GM06990 (cell line): ENCODE results near the gene RAD51.

Experiments used
- DNase-seq: peaks from one replicate; pipeline ENCODE4 v3.0.0-alpha.2; 2011; ENCODE audit not compliant: insufficient read length; ENCODE audit errors: extremely low read depth
- H3K27me3 ChIP-seq: replicated peaks from 2 replicates; pipeline ENCODE4 v1.6.0; 2011; ENCODE audit warnings: low read length; ENCODE audit not compliant: control insufficient read depth, insufficient read depth
- H3K36me3 ChIP-seq: 2 replicates; pipeline ENCODE4 v1.5.1; 2011; ENCODE audit warnings: low read length; ENCODE audit not compliant: control insufficient read depth, insufficient read depth
- H3K4me3 ChIP-seq: replicated peaks from 2 replicates; pipeline ENCODE4 v1.5.1; 2011; ENCODE audit warnings: low read depth, mild to moderate bottlenecking, control low read depth, low read length
- CTCF ChIP-seq: IDR thresholded peaks from 2 replicates; pipeline ENCODE4 v1.5.1; 2011; ENCODE audit warnings: low read length, control low read depth, mild to moderate bottlenecking, inconsistent platforms; ENCODE audit not compliant: insufficient read depth, poor library complexity, severe bottlenecking

Gene RAD51

DNA sequence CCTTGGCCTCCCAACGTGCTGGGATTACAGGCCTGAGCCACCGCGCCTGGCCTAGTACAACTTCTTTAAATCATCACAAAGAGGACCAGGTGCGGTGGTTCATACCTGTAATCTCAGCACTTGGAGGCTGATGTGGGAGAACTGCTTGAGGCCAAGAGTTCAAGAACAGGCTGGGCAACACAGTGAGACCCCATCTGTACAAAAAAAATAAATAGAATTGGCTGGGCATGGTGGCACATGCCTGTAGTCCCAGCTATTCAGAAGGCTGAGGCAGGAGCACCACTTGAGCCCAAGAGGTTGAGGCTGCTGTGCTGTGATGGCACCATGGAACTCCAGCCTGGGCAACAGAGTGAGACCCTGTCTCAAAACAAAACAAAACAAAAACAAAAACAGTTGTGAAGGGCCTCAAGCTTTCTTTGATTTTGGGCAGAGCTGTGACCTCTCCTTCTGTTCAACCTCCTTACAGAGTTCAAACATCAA lies 54.2 kb downstream of the RAD51 start:
- Histone ChIP-seq H3K4me3 (no peak overlapping the region), H3K36me3 (peaks cover 24% of the 10 kb centered on the region), H3K27me3 (no peaks in the 10 kb centered on the region)
- no peak for DNase-seq
- TF ChIP-seq CTCF, result no peak

DNA sequence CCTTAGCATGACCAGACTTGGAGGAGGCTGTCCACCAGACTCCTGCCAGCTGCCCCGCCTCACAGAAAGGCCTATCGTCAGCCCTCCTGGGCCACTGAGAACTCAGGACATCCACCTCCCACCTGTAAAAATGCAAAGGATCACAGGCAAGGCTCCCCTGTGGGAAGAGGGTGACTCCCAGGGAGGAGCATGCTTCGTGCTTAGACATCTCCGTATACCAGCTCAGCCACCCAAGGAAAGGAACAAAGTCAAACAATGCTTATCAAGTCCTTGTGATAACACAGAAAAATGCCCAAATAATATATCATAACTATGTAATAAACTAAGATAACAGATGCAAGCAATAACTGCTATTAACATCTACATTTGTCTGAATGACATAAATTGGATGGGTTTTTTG lies 55.9 kb downstream of the RAD51 start:
- TF ChIP-seq CTCF, result no peak
- H3K36me3 ChIP-seq, result peaks cover 17% of the 10 kb centered on the region
- H3K27me3 ChIP-seq, result no peaks in the 10 kb centered on the region
- H3K4me3 ChIP-seq, result no peak overlapping the region
- no peak for DNase-seq

DNA sequence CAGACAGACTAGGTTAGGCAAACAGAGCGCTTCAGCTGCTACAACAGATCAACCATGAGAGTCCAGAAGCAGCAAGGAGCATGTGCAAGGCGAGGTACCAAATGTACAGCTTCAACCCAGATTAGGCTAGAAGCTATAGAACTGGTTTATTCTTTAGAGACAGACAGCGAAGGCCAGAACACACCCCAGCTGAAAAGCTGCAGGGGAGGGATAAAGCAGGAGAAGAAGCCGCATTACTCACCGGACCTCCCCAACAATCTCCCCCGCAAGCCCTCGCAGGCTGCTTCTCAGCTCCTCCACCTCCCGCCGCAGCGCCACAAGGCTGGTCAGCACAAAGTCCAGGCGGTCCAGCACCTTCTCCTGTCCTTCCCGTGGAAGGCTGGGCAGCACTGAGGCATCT lies 56.8 kb downstream of the RAD51 start:
- DNase-seq, result no peak
- peaks cover 16% of the 10 kb centered on the region for H3K36me3 ChIP-seq
- no peak overlapping the region for H3K4me3 ChIP-seq
- no peak for TF ChIP-seq CTCF
- H3K27me3 ChIP-seq, result no peaks in the 10 kb centered on the region

GRCh38 chr15:40754574-40754882 lies 59.6 kb downstream of the RAD51 start:
- Histone ChIP-seq H3K4me3 (peak overlapping the region; percentile 98), H3K27me3 (no peaks in the 10 kb centered on the region), H3K36me3 (peaks cover 11% of the 10 kb centered on the region)
- TF ChIP-seq CTCF, result no peak
- no peak for DNase-seq

DNA sequence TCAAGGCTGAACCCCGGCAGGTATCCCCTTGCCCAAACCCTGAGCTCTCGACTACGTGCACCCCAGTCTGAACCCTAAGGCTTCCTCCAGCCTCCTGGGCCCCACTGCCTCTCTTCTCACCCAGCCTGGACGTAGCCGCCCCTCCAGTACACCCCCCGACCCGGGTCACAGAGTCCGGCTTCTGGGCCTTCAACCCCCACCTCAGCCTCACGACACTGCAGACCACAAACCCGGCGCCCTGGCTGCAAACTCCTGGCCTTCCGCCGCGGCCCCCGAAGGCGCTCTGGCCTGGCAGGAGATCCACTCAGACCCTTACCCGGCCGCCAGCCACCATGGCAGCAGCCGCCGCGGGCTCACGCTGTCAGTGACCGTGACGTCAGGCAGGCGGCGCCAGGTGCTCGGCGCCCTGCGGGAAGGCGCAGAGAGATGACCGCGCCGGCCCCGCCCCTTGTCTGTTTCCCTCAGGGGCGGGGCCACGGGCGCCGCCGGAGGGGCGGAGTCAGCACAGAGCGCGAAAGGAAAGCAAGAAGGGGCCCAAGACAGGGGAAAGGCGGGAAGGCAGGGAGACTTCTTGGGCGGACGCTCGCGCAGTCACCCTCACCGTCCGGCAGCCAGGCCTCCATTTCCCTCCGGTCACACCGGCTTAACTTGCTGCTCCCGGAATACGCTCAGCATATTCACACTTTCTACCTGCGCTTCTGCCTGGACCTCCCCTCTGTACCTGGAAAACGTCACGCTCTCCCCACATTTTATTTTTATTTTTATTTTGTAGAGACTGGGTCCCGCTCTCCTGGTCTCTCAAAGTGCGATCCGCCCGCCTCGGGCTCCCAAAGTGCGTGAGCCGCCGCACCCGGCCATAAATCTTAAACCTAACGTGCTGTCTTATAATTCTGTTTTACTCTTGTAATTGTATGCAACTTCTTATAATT lies 60.2 kb downstream of the RAD51 start, which contains the start of gene RMDN3:
RMDN3 (minus strand) TSS at position 372 of the 929 bp plus-strand sequence. CDS start 471 bp downstream, outside the sequence.
- Histone ChIP-seq H3K27me3 (no peaks in the 10 kb centered on the region), H3K36me3 (peaks cover 11% of the 10 kb centered on the region), H3K4me3 (peak within 1 kb of the TSS; percentile 98)
- no peak for TF ChIP-seq CTCF
- DNase-seq, result peak; percentile 97
